Suprapubic skin (tissue), 4 donors: ENCODE data around the gene SFRP5. TPM values are rescaled to one million over a fixed set of nuclear protein-coding genes. Genes with fewer than 3 reads are reported as not detected.

ENCODE experiments used
- DNase-seq, 2 donors: peaks; one replicate each; pipeline ENCODE4 v3.0.0-alpha.2; 2019; ENCODE audit warnings: low spot score in 2 of 2
- H3K27ac ChIP-seq: fragments of 200-600 bp; sonication (generic); one replicate; pipeline ENCODE4 v1.5.1; 2019
- H3K27me3 ChIP-seq: fragments of 200-600 bp; sonication (generic); one replicate; pipeline ENCODE4 v1.5.1; 2019
- H3K36me3 ChIP-seq: fragments of 200-600 bp; sonication (generic); one replicate; pipeline ENCODE4 v1.5.1; 2019
- H3K4me1 ChIP-seq: fragments of 200-600 bp; sonication (generic); one replicate; pipeline ENCODE4 v1.5.1; 2019
- H3K4me3 ChIP-seq: fragments of 200-600 bp; sonication (generic); one replicate; pipeline ENCODE4 v1.5.1; 2019; ENCODE audit warnings: mild to moderate bottlenecking
- H3K9me3 ChIP-seq: fragments of 200-600 bp; sonication (generic); one replicate; pipeline ENCODE4 v1.5.1; 2019
- CTCF ChIP-seq, 2 donors: fragments of 200-600 bp in 1 of 2; fragments of 450-650 bp in 1 of 2; sonication (generic) in 1 of 2; IDR thresholded peaks; one replicate each; pipeline ENCODE4 v1.5.1; 2016 to 2019; ENCODE audit warnings: antibody characterized with exemption in 2 of 2, mild to moderate bottlenecking in 1 of 2, moderate library complexity in 1 of 2
- EP300 ChIP-seq: sonication (generic); formaldehyde crosslinking; IDR thresholded peaks from one replicate; pipeline ENCODE4 v1.6.1; 2017; ENCODE audit warnings: antibody characterized with exemption
- POLR2A ChIP-seq, 2 donors: fragments of 450-650 bp; IDR thresholded peaks; one replicate each; pipeline ENCODE4 v1.6.1; 2017; ENCODE audit warnings: antibody characterized with exemption in 2 of 2, mild to moderate bottlenecking in 2 of 2, moderate library complexity in 2 of 2
- POLR2AphosphoS5 ChIP-seq, 3 donors: sonication (generic); formaldehyde crosslinking; IDR thresholded peaks; one replicate each; pipeline ENCODE4 v1.6.1; 2017; ENCODE audit warnings: antibody characterized with exemption in 3 of 3
- WGBS: methylation state at CpG from one replicate; pipeline ENCODE4 v1.1.5; 2018; 5-methylcytosine and 5-hydroxymethylcytosine counted together
- total RNA-seq, 4 donors: library from RNA; depleted of rRNA; stranded (reverse); fragments of >200 nt; gene quantifications; one replicate each; pipeline ENCODE4 v1.1.0, GENCODE V29; 2016

SFRP5 gene
- total RNA-seq, 4 donors from 2014 or later = 0.91 to 2.2 (median 1.0) TPM

- WGBS = 92% methylated on average over 3 of the region's 3 CpGs
- H3K9me3 ChIP-seq = no peaks in the 10 kb centered on the region
- TF ChIP-seq POLR2A (IDR thresholded peaks at IDR 0.05) (no peak), POLR2AphosphoS5 (IDR thresholded peaks at IDR 0.05) (no peak), CTCF (IDR thresholded peaks at IDR 0.05) (no peak), EP300 (no peak)
Observed at GRCh38 chr10:97763947-97764346, 7.9 kb downstream of the SFRP5 start.

GRCh38 chr10:97763411-97763810, 8.4 kb downstream of the SFRP5 start:
- Histone ChIP-seq H3K4me1 (peaks cover 4% of the 10 kb centered on the region), H3K27me3 (peaks cover 2% of the 10 kb centered on the region), H3K36me3 (peaks cover 37% of the 10 kb centered on the region), H3K9me3 (no peaks in the 10 kb centered on the region), H3K27ac (no peak overlapping the region), H3K4me3 (no peak overlapping the region)
- TF ChIP-seq CTCF (IDR thresholded peaks at IDR 0.05) (no peak), EP300 (no peak)
- DNase-seq = no peak
- WGBS = 80% methylated on average over 2 of the region's 2 CpGs

More at GRCh38 chr10:97763947-97764346, 7.9 kb downstream of the SFRP5 start:
- H3K4me1 ChIP-seq = peaks cover 4% of the 10 kb centered on the region
- H3K27me3 ChIP-seq = peaks cover 5% of the 10 kb centered on the region
- no peak overlapping the region for H3K27ac ChIP-seq
- H3K36me3 ChIP-seq = peaks cover 32% of the 10 kb centered on the region
- no peak for DNase-seq
- no peak overlapping the region for H3K4me3 ChIP-seq

GRCh38 chr10:97762816-97763215, 9.0 kb downstream of the SFRP5 start:
- Histone ChIP-seq H3K4me1 (peaks cover 4% of the 10 kb centered on the region), H3K36me3 (peaks cover 41% of the 10 kb centered on the region), H3K27ac (no peak overlapping the region), H3K4me3 (no peak overlapping the region), H3K9me3 (no peaks in the 10 kb centered on the region), H3K27me3 (no peaks in the 10 kb centered on the region)
- DNase-seq = no peak
- 77% methylated on average over 3 of the region's 5 CpGs for WGBS
- no peak for TF ChIP-seq POLR2A (IDR thresholded peaks at IDR 0.05)
- TF ChIP-seq POLR2AphosphoS5 (IDR thresholded peaks at IDR 0.05) = no peak
- TF ChIP-seq EP300 = no peak
- no peak for TF ChIP-seq CTCF (IDR thresholded peaks at IDR 0.05)

GRCh38 chr10:97762056-97762455, 9.7 kb downstream of the SFRP5 start:
- Histone ChIP-seq H3K4me3 (no peak overlapping the region), H3K9me3 (no peaks in the 10 kb centered on the region), H3K4me1 (peaks cover 4% of the 10 kb centered on the region), H3K27ac (no peak overlapping the region), H3K27me3 (no peaks in the 10 kb centered on the region), H3K36me3 (peaks cover 48% of the 10 kb centered on the region)
- no peak for DNase-seq
- TF ChIP-seq POLR2AphosphoS5 (IDR thresholded peaks at IDR 0.05) (no peak), POLR2A (IDR thresholded peaks at IDR 0.05) (no peak), CTCF (IDR thresholded peaks at IDR 0.05) (no peak), EP300 (no peak)
- WGBS = 89% methylated on average over 8 of the region's 10 CpGs

GRCh38 chr10:97761331-97761865, 10.4 kb downstream of the SFRP5 start:
- Histone ChIP-seq H3K4me3 (no peak overlapping the region), H3K36me3 (peaks cover 55% of the 10 kb centered on the region), H3K27me3 (no peaks in the 10 kb centered on the region), H3K9me3 (no peaks in the 10 kb centered on the region), H3K4me1 (peaks cover 4% of the 10 kb centered on the region), H3K27ac (no peak overlapping the region)
- no peak for DNase-seq
- no peak for TF ChIP-seq EP300
- no peak for TF ChIP-seq POLR2AphosphoS5 (IDR thresholded peaks at IDR 0.05)
- no peak for TF ChIP-seq POLR2A (IDR thresholded peaks at IDR 0.05)
- TF ChIP-seq CTCF (IDR thresholded peaks at IDR 0.05) = no peak
- 95% methylated on average over 7 of the region's 8 CpGs for WGBS
